Measurements from ENCODE around the gene TMEM184C. TPM values are rescaled to one million over a fixed set of nuclear protein-coding genes. Genes with fewer than 3 reads are reported as not detected.

TMEM184C gene
- total and polyA plus RNA-seq, 2 of the 8 experiments (the other 6 are each of a cell fraction or from before 2014, with no cell fraction given) = 11.1 to 42.4 TPM

DNA sequence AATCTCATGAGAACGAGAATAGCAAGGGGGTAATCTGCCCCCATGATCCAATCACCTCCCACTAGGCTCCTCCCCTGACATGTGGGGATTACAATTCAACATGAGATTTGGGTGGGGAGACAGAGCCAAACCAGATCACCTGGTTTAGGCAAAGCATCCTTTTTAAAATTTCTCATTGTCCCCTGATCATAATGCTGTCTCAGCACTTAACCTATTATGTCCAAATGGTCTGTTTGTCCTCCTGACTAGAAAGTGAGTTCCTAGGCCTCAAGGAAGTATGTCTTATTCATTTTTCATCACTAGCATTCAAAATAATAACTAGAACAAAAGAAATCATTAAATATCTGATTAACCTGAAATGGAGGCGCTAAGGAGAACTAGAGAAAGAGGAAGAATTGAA is 74.6 kb downstream of the TMEM184C start:
- H3K4me3 ChIP-seq (ENCODE audit: extremely low read depth in 1 of 4, insufficient read depth in 2 of 4, low read depth in 3 of 4, low read length in 4 of 4) = no peak overlapping the region
- H4K91ac ChIP-seq (replicated peaks; ENCODE audit: insufficient read length, low read length) = no peak overlapping the region
- no peaks in the 10 kb centered on the region for H3K4me1 ChIP-seq (replicated peaks in 1 of 4; ENCODE audit: control insufficient read depth in 3 of 4, insufficient read depth in 4 of 4, low read length in 3 of 4)
- no peaks in the 10 kb centered on the region for H4K20me1 ChIP-seq (replicated peaks in 1 of 2; ENCODE audit: control insufficient read depth in 1 of 2, insufficient read depth in 2 of 2, low read length in 2 of 2)
- no peak overlapping the region for H2AFZ ChIP-seq (ENCODE audit: low read length)
- H2BK20ac ChIP-seq (ENCODE audit: low read length) = no peak overlapping the region
- H3K23me2 ChIP-seq (ENCODE audit: low read depth, low read length) = no peaks in the 10 kb centered on the region
- H3K4me2 ChIP-seq (ENCODE audit: insufficient read depth in 1 of 2, low read depth in 2 of 2, low read length in 2 of 2) = no peak overlapping the region
- no peak overlapping the region for H3K27ac ChIP-seq (ENCODE audit: low read depth, low read length)
- H3K56ac ChIP-seq (replicated peaks; ENCODE audit: insufficient read length, low read depth, low read length) = no peak overlapping the region
- H3K18ac ChIP-seq (ENCODE audit: extremely low read depth, low read length) = no peak overlapping the region
- no peaks in the 10 kb centered on the region for H3K79me1 ChIP-seq (ENCODE audit: low read depth, low read length)
- no peak for TF ChIP-seq KDM4A (IDR thresholded peaks at IDR 0.05; ENCODE audit: low read depth, low read length, severe bottlenecking)
- no peak for TF ChIP-seq SIN3A (conservative IDR thresholded peaks at IDR 0.05 in 1 of 2, IDR thresholded peaks at IDR 0.05 in 1 of 2; ENCODE audit: low read depth in 1 of 2, low read length in 2 of 2)
- TF ChIP-seq SRF (IDR thresholded peaks at IDR 0.05; ENCODE audit: low read depth, low read length) = no peak
- TF ChIP-seq RFX5 (IDR thresholded peaks at IDR 0.05; ENCODE audit: borderline replicate concordance, low read depth, low read length) = no peak
- TF ChIP-seq SIX5 (IDR thresholded peaks at IDR 0.05; ENCODE audit: low read depth, low read length) = no peak
- no peak for TF ChIP-seq JUN (IDR thresholded peaks at IDR 0.05; ENCODE audit: low read depth, low read length)
- no peak for TF ChIP-seq BCL11A (IDR thresholded peaks at IDR 0.05; ENCODE audit: low read depth in 2 of 2, low read length in 2 of 2)
- TF ChIP-seq SUZ12 (IDR thresholded peaks at IDR 0.05; ENCODE audit: low read length) = no peak
- no peak for TF ChIP-seq POLR2AphosphoS5 (IDR thresholded peaks at IDR 0.05; ENCODE audit: low read depth, low read length)
- no peak for TF ChIP-seq FOSL1 (IDR thresholded peaks at IDR 0.05; ENCODE audit: insufficient read depth, low read depth, low read length)
- H3K9ac ChIP-seq (replicated peaks in 1 of 4; ENCODE audit: extremely low read depth in 1 of 4, low read depth in 3 of 4, low read length in 3 of 4) = no peak overlapping the region
- no peak overlapping the region for H3K23ac ChIP-seq (ENCODE audit: insufficient read length)
- ChIA-PET POLR2A (ENCODE audit: partially characterized antibody) (no interaction called here), CTCF (ENCODE audit: partially characterized antibody) (interaction anchor here (1.5 to 3.3 kb wide), 2 partner anchors 16 to 175 kb away, joined by 3 to 17 read pairs; no protein-coding TSS in a partner anchor)
- no peak for FAIRE-seq
- DNase-seq (ENCODE audit: low read depth in 1 of 2, low spot score in 2 of 2) = no peak
- no peak overlapping the region for H2BK12ac ChIP-seq (ENCODE audit: low read depth, low read length)
- H3K14ac ChIP-seq (ENCODE audit: insufficient read length) = no peak overlapping the region
- H2BK15ac ChIP-seq (ENCODE audit: low read length) = no peak overlapping the region
- H4K8ac ChIP-seq (ENCODE audit: extremely low read depth, insufficient read depth, low read length) = no peak overlapping the region
- H3K36me3 ChIP-seq (ENCODE audit: control insufficient read depth in 2 of 4, insufficient read depth in 4 of 4, low read length in 3 of 4) = no peaks in the 10 kb centered on the region
- no peak overlapping the region for H3K4ac ChIP-seq (replicated peaks; ENCODE audit: insufficient read length, low read depth, low read length)
- no peak overlapping the region for H2BK5ac ChIP-seq (ENCODE audit: low read depth, low read length)
- H4K5ac ChIP-seq (ENCODE audit: insufficient read length, low read depth, low read length) = no peak overlapping the region
- no peaks in the 10 kb centered on the region for H3K9me3 ChIP-seq (ENCODE audit: insufficient read depth in 2 of 2, low read depth in 1 of 2, low read length in 1 of 2)
- H3K79me2 ChIP-seq (ENCODE audit: control insufficient read depth in 1 of 2, insufficient read depth in 2 of 2, low read length in 2 of 2) = no peaks in the 10 kb centered on the region
- H2BK120ac ChIP-seq (replicated peaks; ENCODE audit: low read depth, low read length) = no peak overlapping the region
- no peak overlapping the region for H2AK5ac ChIP-seq (ENCODE audit: low read depth, low read length)
- WGBS, 2 experiments (ENCODE audit: extremely low coverage in 1 of 2, insufficient coverage in 1 of 2, insufficient read length in 1 of 2, insufficient replicate concordance in 2 of 2, low coverage in 1 of 2, low lambda C conversion rate in 2 of 2, missing lambda C conversion rate in 1 of 2) = 83% methylated on average over 2 of the region's 2 CpGs; no CpG with 5 or more reads in 1 of the 2 experiments
- no peaks in the 10 kb centered on the region for H3K27me3 ChIP-seq (replicated peaks in 1 of 4; ENCODE audit: control insufficient read depth in 3 of 4, extremely low read depth in 1 of 4, insufficient read depth in 3 of 4, low read length in 3 of 4)

Measured in H1 (cell line).